GM20000 (cell line): ENCODE results near the gene SH3TC2.

Experiments
- DNase-seq: peaks from one replicate; pipeline ENCODE4 v3.0.0; 2012; ENCODE audit warnings: low spot score
- TF ChIP-seq, protein P1 (sequence below): IDR thresholded peaks from 2 replicates; pipeline ENCODE4 v1.5.1; 2012; ENCODE audit warnings: mild to moderate bottlenecking, control low read depth; ENCODE audit errors: extremely low read depth, missing control alignments

Gene SH3TC2

DNA sequence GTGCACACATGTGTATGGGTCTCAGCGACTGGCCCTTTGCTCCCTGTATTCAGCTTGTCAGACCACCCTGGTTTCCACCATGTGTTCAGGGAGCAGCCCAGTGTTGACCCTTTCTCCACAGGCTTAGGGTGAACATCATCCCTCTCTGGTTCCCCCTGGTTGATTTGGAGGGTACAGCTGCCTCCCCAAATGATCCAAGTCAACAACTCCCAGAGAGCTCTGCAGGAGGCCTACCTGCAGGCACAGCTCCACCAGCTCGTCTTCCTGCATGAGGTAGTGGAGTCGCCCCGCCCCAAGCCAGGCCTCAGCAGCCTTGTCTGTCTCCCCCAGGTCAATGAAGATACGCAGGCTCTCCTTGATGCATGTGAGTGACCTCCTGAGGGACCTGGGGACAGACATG is 50.5 kb downstream of the SH3TC2 start:
- TF ChIP-seq, protein P1, sequence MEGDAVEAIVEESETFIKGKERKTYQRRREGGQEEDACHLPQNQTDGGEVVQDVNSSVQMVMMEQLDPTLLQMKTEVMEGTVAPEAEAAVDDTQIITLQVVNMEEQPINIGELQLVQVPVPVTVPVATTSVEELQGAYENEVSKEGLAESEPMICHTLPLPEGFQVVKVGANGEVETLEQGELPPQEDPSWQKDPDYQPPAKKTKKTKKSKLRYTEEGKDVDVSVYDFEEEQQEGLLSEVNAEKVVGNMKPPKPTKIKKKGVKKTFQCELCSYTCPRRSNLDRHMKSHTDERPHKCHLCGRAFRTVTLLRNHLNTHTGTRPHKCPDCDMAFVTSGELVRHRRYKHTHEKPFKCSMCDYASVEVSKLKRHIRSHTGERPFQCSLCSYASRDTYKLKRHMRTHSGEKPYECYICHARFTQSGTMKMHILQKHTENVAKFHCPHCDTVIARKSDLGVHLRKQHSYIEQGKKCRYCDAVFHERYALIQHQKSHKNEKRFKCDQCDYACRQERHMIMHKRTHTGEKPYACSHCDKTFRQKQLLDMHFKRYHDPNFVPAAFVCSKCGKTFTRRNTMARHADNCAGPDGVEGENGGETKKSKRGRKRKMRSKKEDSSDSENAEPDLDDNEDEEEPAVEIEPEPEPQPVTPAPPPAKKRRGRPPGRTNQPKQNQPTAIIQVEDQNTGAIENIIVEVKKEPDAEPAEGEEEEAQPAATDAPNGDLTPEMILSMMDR: no peak
- no peak for DNase-seq

DNA sequence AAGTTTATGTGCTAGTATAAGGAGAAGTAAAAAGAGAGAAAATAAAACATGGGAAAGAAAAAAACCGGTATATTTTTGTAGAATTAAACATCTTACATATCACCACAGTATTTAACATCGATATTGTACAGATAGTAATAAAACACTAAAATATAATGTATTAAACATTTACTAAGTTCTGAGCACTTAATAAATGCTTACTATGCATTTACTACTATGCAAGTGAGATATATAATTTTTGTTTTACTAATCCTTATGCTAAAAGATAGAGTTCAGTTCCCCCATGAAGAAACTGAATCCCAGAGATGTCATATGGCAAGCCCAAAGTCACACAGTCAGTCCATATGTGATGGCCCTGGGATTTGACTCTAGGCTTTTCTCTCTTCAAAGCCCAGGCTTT is 51.1 kb downstream of the SH3TC2 start:
- DNase-seq: no peak
- TF ChIP-seq, protein P1: no peak

DNA sequence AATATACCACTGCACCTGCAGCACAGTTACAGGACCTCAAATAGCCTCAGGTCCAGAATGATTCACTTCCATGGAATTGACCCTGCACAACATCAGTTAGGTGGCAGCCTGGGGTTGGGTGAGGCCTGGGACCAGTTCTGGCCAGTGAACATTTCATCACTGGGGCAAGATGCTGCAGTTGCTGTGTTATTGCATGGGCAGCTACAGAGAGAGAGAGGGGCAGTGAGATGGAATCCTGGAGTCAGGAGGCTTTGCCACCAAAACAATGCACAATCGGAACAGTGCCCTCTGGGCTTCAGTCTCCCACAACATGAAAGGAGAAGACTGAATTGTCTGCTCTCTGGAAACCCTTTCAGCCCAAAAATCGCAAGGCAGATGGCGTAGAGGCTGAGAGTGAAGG is 51.8 kb downstream of the SH3TC2 start:
- DNase-seq: no peak
- TF ChIP-seq, protein P1: no peak

DNA sequence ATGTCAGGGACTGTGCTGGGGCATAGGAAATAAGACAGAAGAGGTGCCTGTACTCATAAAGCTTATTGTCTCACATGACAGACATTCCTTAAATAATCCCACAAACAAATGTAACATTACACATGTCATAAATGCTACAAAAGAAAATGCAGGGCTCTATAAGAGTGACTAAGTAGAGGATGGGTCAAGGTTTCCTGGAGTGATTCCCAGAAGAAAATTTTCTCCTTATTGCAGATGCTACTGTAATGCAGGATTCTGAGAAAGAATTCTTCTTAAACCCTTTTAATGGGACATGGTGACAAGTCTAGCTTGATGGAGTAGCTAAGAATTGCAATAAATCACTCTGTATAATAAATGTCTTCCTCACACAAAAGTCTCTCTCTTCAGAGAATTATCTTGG is 55.7 kb downstream of the SH3TC2 start:
- DNase-seq: no peak
- TF ChIP-seq, protein P1: no peak

DNA sequence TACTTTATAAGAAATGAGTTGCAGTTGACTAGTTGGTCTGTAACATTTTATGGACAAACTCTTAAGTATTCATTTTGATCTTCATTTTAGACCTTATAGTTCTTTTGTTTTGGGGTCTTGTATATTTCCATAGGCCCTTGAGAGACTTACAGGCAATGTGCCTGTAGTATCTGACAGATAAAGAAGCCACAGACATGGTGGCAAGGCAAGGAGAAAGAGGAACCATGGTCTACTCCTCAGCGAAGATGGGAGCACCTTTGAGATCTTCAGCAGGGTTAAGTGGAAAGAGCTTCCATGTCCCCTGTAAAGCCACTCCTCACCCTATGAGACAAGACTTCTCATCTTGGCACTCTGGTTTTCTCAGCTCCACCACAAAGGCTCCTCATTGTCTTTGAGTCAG is 56.4 kb downstream of the SH3TC2 start:
- TF ChIP-seq, protein P1: no peak
- no peak for DNase-seq

DNA sequence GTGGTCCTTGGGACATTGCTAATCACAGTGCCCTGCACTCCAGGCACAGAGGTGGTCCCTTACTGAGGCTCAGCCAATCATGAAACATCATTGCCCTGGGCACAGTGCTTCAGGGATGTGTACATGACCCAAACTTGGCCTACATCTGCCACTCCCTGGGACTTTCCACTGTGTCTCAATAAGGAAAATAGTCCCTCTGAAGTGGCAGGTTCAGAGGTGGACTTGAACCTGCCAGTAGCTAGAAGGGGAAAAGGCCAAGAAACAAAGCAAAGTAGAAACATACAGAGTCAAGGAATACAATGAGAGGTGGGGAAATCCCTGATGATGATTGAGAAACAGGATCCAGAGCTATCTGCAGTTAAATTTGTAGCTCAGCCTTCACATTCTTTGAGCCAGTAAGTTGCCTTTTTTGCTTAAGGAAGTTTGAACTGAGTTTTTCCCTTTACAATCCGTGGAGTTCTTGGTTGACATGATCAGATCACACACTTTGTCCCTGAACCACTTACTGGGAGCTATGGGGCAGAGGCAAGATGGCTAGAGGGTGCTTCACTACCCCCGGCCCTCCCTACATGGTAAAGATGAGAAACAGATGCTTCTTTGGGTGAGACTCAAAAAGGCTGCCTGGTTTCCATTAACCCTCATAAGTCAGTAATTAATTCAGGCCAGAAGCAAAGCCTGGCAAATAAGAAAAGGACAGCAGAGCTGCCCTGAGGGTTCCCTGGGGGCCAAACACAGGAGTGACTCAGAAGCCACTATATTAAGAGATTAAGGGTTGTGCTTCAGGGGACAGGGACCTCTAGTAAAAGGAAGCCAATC is 57.6 kb downstream of the SH3TC2 start:
- TF ChIP-seq, protein P1: no peak
- no peak for DNase-seq

DNA sequence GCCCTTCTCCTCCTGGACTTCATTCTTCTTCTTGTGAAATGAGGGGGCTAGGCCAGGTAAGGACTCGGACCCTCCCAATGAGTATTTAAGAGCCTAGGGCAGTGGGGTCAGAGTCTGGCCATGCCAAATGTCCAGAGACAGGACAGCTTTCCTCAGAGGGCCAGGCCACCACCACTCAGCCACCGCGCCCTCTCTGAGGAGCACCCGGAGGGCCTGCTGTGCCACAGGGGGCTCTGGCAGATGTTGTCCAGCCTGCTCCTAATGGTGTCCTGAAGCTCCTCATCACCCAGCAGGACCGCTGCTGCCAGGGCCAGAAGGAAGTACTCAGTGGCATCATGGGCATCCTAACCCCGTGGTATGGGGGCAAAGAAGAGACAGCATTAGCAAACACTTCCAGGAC is 58.3 kb downstream of the SH3TC2 start:
- TF ChIP-seq, protein P1: no peak
- no peak for DNase-seq
